MCF 10A (cell line): ENCODE data around the gene PAX3. TPM values are rescaled to one million over a fixed set of nuclear protein-coding genes. Genes with fewer than 3 reads are reported as not detected.

Experiments
- BruUV-seq: library from RNA; stranded (reverse); fragments of 400-500 nt; replicated peaks from 2 replicates; lab custom pipeline; 2021; lab: Mats Ljungman, UMichigan
- CTCF ChIA-PET: fragments of 300-600 bp; sonication (Branson Sonifier 250); formaldehyde crosslinking; extraction: SDS; loops from one replicate; lab custom pipeline; 2021; ENCODE audit warnings: antibody characterized with exemption, inconsistent platforms; lab: Yijun Ruan, JAX
- POLR2A ChIA-PET: fragments of 300-600, 350-650 bp; sonication (Branson Sonifier 250); formaldehyde crosslinking; extraction: SDS; loops from one replicate; lab custom pipeline; 2020; ENCODE audit warnings: antibody characterized with exemption, inconsistent platforms; lab: Yijun Ruan, JAX
- DNase-seq: peaks from one replicate; pipeline ENCODE4 v3.0.0-alpha.2; 2018; ENCODE audit not compliant: unreplicated experiment
- H3K27ac Mint-ChIP-seq: one replicate; pipeline ENCODE4 v1.8.0; 2022; ENCODE audit warnings: mild to moderate bottlenecking, low read depth, mixed read lengths; ENCODE audit not compliant: unreplicated experiment
- H3K27me3 Mint-ChIP-seq: one replicate; pipeline ENCODE4 v1.8.0; 2022; ENCODE audit warnings: mixed read lengths; ENCODE audit not compliant: insufficient read depth, unreplicated experiment
- H3K36me3 Mint-ChIP-seq: one replicate; pipeline ENCODE4 v1.8.0; 2022; ENCODE audit warnings: mild to moderate bottlenecking, moderate library complexity, mixed read lengths; ENCODE audit not compliant: insufficient read depth, unreplicated experiment
- H3K4me1 Mint-ChIP-seq: one replicate; pipeline ENCODE4 v1.8.0; 2022; ENCODE audit warnings: mixed read lengths; ENCODE audit not compliant: insufficient read depth, unreplicated experiment
- H3K4me3 Mint-ChIP-seq: one replicate; pipeline ENCODE4 v1.8.0; 2022; ENCODE audit warnings: mild to moderate bottlenecking, moderate library complexity, mixed read lengths; ENCODE audit not compliant: unreplicated experiment
- H3K9me3 Mint-ChIP-seq: one replicate; pipeline ENCODE4 v1.8.0; 2022; ENCODE audit warnings: mixed read lengths; ENCODE audit not compliant: unreplicated experiment
- CTCF ChIP-seq: fragments of 200-600 bp; IDR thresholded peaks from one replicate; pipeline ENCODE4 v1.8.0; 2022; ENCODE audit warnings: antibody characterized with exemption, mild to moderate bottlenecking; ENCODE audit not compliant: unreplicated experiment
- intact Hi-C: fragments of 100-400 bp; cut with micrococcal nuclease; formaldehyde crosslinking; loops from 2 replicates; pipeline ENCODE4 v1.14.1; 2022
- total RNA-seq: library from RNA; stranded (reverse); gene quantifications from 2 replicates; pipeline ENCODE4 v1.2.3, GENCODE V29; 2022

The PAX3 gene
- total RNA-seq, 1 experiment from 2014 or later, result not detected

DNA sequence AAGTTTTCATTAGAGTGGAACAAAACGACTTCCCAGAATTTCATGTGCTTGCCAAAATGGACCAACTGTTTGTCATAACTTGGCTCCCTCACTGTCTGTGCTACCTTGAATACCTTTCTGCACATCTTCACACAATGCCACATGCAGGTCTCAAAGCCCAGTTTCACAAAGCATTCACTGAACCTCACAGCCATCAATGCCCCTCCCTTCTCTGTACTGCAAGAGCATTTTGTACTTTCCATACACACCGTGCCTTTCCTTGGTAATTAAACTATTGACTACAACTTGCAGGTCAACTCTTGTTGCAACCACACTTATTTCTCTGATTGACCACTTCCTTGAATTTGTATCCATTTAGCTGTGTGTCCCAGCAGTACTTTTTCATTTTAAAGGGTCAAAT is 50.5 kb downstream of the PAX3 start:
- Mint-ChIP-seq H3K36me3 (no peaks in the 10 kb centered on the region), H3K27ac (no peak overlapping the region), H3K4me1 (no peaks in the 10 kb centered on the region), H3K9me3 (no peaks in the 10 kb centered on the region), H3K27me3 (peaks cover 98% of the 10 kb centered on the region), H3K4me3 (no peak overlapping the region)
- BruUV-seq, result no TSS peak
- intact Hi-C loops, result no loop called here
- POLR2A ChIA-PET, result interaction anchor here (0.6 kb wide), 1 partner anchor 72 kb away, joined by 3 read pairs; no protein-coding TSS in a partner anchor
- CTCF ChIA-PET, result interaction anchor here (0.7 kb wide), 1 partner anchor 421 kb away, joined by 3 read pairs; no protein-coding TSS in a partner anchor
- DNase-seq, result no peak
- no peak for TF ChIP-seq CTCF

GRCh38 chr2:222242532-222242931 is 56.3 kb downstream of the PAX3 start:
- CTCF ChIA-PET, result no interaction called here
- BruUV-seq, result no TSS peak
- intact Hi-C loops, result no loop called here

DNA sequence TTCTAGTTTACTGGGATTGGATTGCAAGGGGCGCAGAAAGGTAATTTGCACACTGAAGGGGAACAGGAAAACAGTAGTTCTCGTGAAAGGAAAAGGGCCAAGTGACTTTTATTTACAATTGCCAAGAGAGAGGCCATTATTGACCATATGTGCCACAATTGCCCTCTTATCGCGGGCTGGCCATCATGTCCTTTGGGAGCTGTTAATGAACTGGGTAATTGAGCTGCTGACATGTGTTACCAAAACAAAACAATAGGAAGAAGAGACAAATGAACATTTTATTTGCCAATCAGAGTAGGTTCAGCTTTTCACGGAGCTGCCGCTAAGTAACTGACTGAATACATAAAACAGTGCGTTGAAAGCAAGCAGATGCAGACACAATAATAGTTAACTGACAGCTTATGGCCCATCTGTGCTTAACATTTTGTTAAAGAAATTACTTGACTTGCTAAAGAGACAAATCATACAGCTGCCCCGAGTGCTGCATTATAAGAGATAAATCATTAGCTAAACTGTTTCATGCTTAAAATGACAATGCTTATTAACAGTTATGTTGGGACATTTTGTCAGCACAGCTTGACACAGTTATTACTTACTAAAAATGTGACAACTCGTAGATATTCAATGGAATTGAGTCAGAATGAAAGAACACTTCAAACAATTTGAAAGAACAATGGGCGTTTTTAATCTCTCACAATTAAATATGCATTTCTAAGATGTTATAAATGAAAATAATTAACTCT is 57.5 kb downstream of the PAX3 start:
- intact Hi-C loops, result no loop called here
- TF ChIP-seq CTCF, result no peak
- H3K27me3 Mint-ChIP-seq, result peaks cover 99% of the 10 kb centered on the region
- ChIA-PET POLR2A (no interaction called here), CTCF (interaction anchor here (0.7 to 1.6 kb wide), 2 partner anchors 21 to 36 kb away, joined by 3 read pairs; no protein-coding TSS in a partner anchor)
- no peaks in the 10 kb centered on the region for H3K9me3 Mint-ChIP-seq
- DNase-seq, result no peak
- H3K36me3 Mint-ChIP-seq, result no peaks in the 10 kb centered on the region
- no peak overlapping the region for H3K4me3 Mint-ChIP-seq
- H3K27ac Mint-ChIP-seq, result no peak overlapping the region
- H3K4me1 Mint-ChIP-seq, result no peaks in the 10 kb centered on the region
- no TSS peak for BruUV-seq

More at GRCh38 chr2:222242532-222242931, 56.3 kb downstream of the PAX3 start:
- Mint-ChIP-seq H3K4me1 (no peaks in the 10 kb centered on the region), H3K36me3 (no peaks in the 10 kb centered on the region), H3K4me3 (no peak overlapping the region), H3K27ac (no peak overlapping the region), H3K9me3 (no peaks in the 10 kb centered on the region), H3K27me3 (peaks cover 98% of the 10 kb centered on the region)
- TF ChIP-seq CTCF, result no peak
- DNase-seq, result no peak
- POLR2A ChIA-PET, result no interaction called here

GRCh38 chr2:222240676-222241049 is 58.1 kb downstream of the PAX3 start:
- H3K9me3 Mint-ChIP-seq, result no peaks in the 10 kb centered on the region
- CTCF ChIA-PET, result interaction anchor here (0.7 to 1.6 kb wide), 2 partner anchors 21 to 37 kb away, joined by 3 read pairs; no protein-coding TSS in a partner anchor
- peaks cover 100% of the 10 kb centered on the region for H3K27me3 Mint-ChIP-seq
- no peaks in the 10 kb centered on the region for H3K4me1 Mint-ChIP-seq
- intact Hi-C loops, result no loop called here
- no TSS peak for BruUV-seq
- TF ChIP-seq CTCF, result no peak
- H3K27ac Mint-ChIP-seq, result no peak overlapping the region
- no peak overlapping the region for H3K4me3 Mint-ChIP-seq
- POLR2A ChIA-PET, result interaction anchor here (0.7 kb wide), 1 partner anchor 10 kb away, joined by 3 read pairs; no protein-coding TSS in a partner anchor
- no peaks in the 10 kb centered on the region for H3K36me3 Mint-ChIP-seq
- no peak for DNase-seq
